ENCODE results near the gene BICRA. TPM values are rescaled to one million over a fixed set of nuclear protein-coding genes. Genes with fewer than 3 reads are reported as not detected.

The BICRA gene
- polyA plus RNA-seq, 1 of the 3 experiments (the other 2 are of a cell fraction), result 1.4 TPM

GRCh38 chr19:47560999-47561398, 47.9 kb upstream of the BICRA start:
- TF ChIP-seq TAF1 (IDR thresholded peaks at IDR 0.05; ENCODE audit: borderline replicate concordance, low read depth, low read length) (no peak), TEAD4 (IDR thresholded peaks at IDR 0.05; ENCODE audit: borderline replicate concordance, insufficient read depth) (no peak), TCF12 (IDR thresholded peaks at IDR 0.05) (no peak), PBX3 (IDR thresholded peaks at IDR 0.05) (no peak), RAD21 (IDR thresholded peaks at IDR 0.05; ENCODE audit: low read length) (no peak), GABPA (IDR thresholded peaks at IDR 0.05; ENCODE audit: low read depth) (no peak), MEF2A (IDR thresholded peaks at IDR 0.05; ENCODE audit: borderline replicate concordance, low read depth) (no peak), CHD2 (IDR thresholded peaks at IDR 0.05; ENCODE audit: low read length, partially characterized antibody) (no peak)
- TF ChIP-seq, protein P1, sequence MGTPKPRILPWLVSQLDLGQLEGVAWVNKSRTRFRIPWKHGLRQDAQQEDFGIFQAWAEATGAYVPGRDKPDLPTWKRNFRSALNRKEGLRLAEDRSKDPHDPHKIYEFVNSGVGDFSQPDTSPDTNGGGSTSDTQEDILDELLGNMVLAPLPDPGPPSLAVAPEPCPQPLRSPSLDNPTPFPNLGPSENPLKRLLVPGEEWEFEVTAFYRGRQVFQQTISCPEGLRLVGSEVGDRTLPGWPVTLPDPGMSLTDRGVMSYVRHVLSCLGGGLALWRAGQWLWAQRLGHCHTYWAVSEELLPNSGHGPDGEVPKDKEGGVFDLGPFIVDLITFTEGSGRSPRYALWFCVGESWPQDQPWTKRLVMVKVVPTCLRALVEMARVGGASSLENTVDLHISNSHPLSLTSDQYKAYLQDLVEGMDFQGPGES (IDR thresholded peaks at IDR 0.05; ENCODE audit: low read depth, low read length), result no peak
- Histone ChIP-seq H3K79me2 (ENCODE audit: insufficient read depth) (no peaks in the 10 kb centered on the region), H3K4me2 (no peak overlapping the region), H4K20me1 (ENCODE audit: insufficient read depth) (no peaks in the 10 kb centered on the region), H3K4me3 (ENCODE audit: low read depth in 2 of 2, low read length in 1 of 2) (no peak overlapping the region), H3K9me3 (no peaks in the 10 kb centered on the region), H3F3A (replicated peaks; ENCODE audit: insufficient read depth) (no peaks in the 10 kb centered on the region), H3K27me3 (ENCODE audit: insufficient read depth) (no peaks in the 10 kb centered on the region), H3K36me3 (replicated peaks in 1 of 2; ENCODE audit: control insufficient read depth in 1 of 2, insufficient read depth in 2 of 2, low read length in 1 of 2) (no peaks in the 10 kb centered on the region), H3K27ac (ENCODE audit: low read depth in 2 of 2, low read length in 1 of 2) (no peak overlapping the region), H3K9me2 (no peaks in the 10 kb centered on the region), H2AFZ (ENCODE audit: low read depth) (no peak overlapping the region), H3K9ac (no peak overlapping the region), H3K4me1 (ENCODE audit: control insufficient read depth in 1 of 2, insufficient read depth in 2 of 2, low read depth in 1 of 2, low read length in 1 of 2) (no peaks in the 10 kb centered on the region)
- ChIA-PET POLR2A (no interaction called here), CTCF (interaction anchor here (1.1 to 2.6 kb wide), 3 partner anchors 18 to 124 kb away, joined by 3 to 7 read pairs (median 3); partner anchors contain the start of gene NAPA)
- 89% methylated on average over 2 of the region's 2 CpGs for WGBS (ENCODE audit: low lambda C conversion rate)
- no peak for DNase-seq

- Histone ChIP-seq H3K9me3 (no peaks in the 10 kb centered on the region), H3K27me3 (ENCODE audit: insufficient read depth) (no peaks in the 10 kb centered on the region), H3K9ac (no peak overlapping the region), H3K79me2 (ENCODE audit: insufficient read depth) (no peaks in the 10 kb centered on the region), H2AFZ (ENCODE audit: low read depth) (no peak overlapping the region), H3K4me2 (no peak overlapping the region), H3F3A (replicated peaks; ENCODE audit: insufficient read depth) (no peaks in the 10 kb centered on the region), H3K4me1 (ENCODE audit: control insufficient read depth in 1 of 2, insufficient read depth in 2 of 2, low read depth in 1 of 2, low read length in 1 of 2) (no peaks in the 10 kb centered on the region), H3K36me3 (replicated peaks in 1 of 2; ENCODE audit: control insufficient read depth in 1 of 2, insufficient read depth in 2 of 2, low read length in 1 of 2) (no peaks in the 10 kb centered on the region), H3K4me3 (ENCODE audit: low read depth in 2 of 2, low read length in 1 of 2) (no peak overlapping the region), H3K9me2 (no peaks in the 10 kb centered on the region), H3K27ac (ENCODE audit: low read depth in 2 of 2, low read length in 1 of 2) (no peak overlapping the region), H4K20me1 (ENCODE audit: insufficient read depth) (no peaks in the 10 kb centered on the region)
- DNase-seq, result no peak
- POLR2A ChIA-PET, result no interaction called here
- TF ChIP-seq GATA2 (CRISPR knock-in tag; IDR thresholded peaks at IDR 0.05), result no peak
- WGBS (ENCODE audit: low lambda C conversion rate), result 97% methylated on average over 7 of the region's 7 CpGs
- CTCF ChIA-PET, result interaction anchor here (1.4 to 2.6 kb wide), 2 partner anchors 18 to 125 kb away, joined by 3 to 7 read pairs; no protein-coding TSS in a partner anchor
These were observed 47.4 kb upstream of the BICRA start for GRCh38 chr19:47561440-47562057.

Data from SK-N-SH (cell line).